ENCODE results near the gene ALCAM.

ALCAM gene

DNA sequence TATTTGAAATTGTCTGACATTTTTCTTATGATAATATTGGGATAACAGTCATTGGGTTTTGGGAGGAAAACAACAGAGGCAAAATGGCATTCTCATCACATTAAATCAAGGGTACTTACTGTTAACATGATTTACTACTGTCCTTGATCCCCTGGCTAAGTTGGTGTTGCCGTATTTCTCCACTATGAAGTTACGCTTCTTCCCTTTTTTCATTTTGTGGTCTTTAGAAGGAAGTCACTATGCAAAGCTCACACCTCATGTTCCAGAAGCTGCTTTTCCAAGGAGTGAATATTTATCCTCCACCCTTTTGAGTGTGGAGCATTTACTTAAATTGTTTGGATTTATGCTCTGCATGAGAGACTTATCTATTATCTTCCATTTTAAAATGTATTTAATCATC is 63.7 kb downstream of the ALCAM start:
- TF ChIP-seq REST (IDR thresholded peaks at IDR 0.05; ENCODE audit: low read depth) (no peak), TEAD4 (IDR thresholded peaks at IDR 0.05) (no peak), YY1 (IDR thresholded peaks at IDR 0.05; ENCODE audit: low read depth) (no peak), ZBTB7A (IDR thresholded peaks at IDR 0.05; ENCODE audit: low read depth) (no peak), CREB1 (IDR thresholded peaks at IDR 0.05; ENCODE audit: low read depth) (no peak), RAD21 (IDR thresholded peaks at IDR 0.05; ENCODE audit: low read depth) (no peak), FOXM1 (IDR thresholded peaks at IDR 0.05; ENCODE audit: borderline replicate concordance, low read depth) (no peak), EGR1 (IDR thresholded peaks at IDR 0.05) (no peak), EP300 (IDR thresholded peaks at IDR 0.05; ENCODE audit: borderline replicate concordance) (no peak), TCF12 (IDR thresholded peaks at IDR 0.05; ENCODE audit: low read depth) (no peak), TAF1 (IDR thresholded peaks at IDR 0.05; ENCODE audit: low read depth) (no peak)
- TF ChIP-seq, protein P1, sequence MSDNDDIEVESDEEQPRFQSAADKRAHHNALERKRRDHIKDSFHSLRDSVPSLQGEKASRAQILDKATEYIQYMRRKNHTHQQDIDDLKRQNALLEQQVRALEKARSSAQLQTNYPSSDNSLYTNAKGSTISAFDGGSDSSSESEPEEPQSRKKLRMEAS (IDR thresholded peaks at IDR 0.05): no peak
- TF ChIP-seq, protein P2, sequence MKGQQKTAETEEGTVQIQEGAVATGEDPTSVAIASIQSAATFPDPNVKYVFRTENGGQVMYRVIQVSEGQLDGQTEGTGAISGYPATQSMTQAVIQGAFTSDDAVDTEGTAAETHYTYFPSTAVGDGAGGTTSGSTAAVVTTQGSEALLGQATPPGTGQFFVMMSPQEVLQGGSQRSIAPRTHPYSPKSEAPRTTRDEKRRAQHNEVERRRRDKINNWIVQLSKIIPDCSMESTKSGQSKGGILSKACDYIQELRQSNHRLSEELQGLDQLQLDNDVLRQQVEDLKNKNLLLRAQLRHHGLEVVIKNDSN (IDR thresholded peaks at IDR 0.05): no peak

DNA sequence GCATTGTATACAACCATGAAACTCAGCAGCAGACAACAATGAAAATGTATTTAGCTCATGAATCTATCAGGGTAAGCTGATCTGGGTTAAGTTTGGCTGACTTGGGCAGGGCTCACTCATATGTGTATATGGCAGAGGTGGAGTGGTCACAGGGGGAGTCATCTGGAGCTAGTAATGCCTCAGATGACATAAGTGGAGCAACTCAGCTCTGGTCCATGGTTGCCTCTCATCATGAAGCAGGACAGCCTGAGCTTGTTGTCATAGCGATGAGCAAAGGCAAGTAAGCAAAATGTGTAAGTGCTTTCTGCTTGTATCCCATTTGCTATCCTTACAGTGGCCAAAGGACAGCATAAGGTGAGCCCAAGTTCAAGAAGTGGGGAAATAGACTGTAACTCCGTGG is 64.5 kb downstream of the ALCAM start:
- TF ChIP-seq CREB1 (IDR thresholded peaks at IDR 0.05; ENCODE audit: low read depth) (no peak), REST (IDR thresholded peaks at IDR 0.05; ENCODE audit: low read depth) (no peak), TAF1 (IDR thresholded peaks at IDR 0.05; ENCODE audit: low read depth) (no peak), CEBPB (IDR thresholded peaks at IDR 0.05) (no peak)
- TF ChIP-seq, protein P2 (IDR thresholded peaks at IDR 0.05): no peak

DNA sequence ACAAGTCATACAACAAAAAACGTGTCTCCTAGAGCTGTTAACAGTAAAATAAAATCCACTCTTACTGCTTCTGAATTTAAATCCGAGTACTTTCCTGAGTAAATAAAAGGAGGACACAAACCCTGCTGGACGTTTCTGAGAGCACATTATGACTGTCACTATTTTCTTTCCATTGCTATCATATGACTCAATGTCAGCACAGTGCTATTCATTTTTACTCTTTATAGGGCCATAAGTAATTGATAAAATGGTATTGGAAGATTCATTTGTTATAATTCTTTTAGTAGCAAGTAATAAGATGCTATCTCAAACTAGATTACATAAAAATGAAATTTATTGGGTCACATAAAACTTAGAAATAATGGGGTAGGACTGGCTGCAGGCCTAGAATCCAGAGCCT is 68.6 kb downstream of the ALCAM start:
- no peak for TF ChIP-seq TCF12 (IDR thresholded peaks at IDR 0.05; ENCODE audit: low read depth)
- no peak for TF ChIP-seq YY1 (IDR thresholded peaks at IDR 0.05; ENCODE audit: low read depth)
- no peak for TF ChIP-seq REST (IDR thresholded peaks at IDR 0.05; ENCODE audit: low read depth)
- TF ChIP-seq EGR1 (IDR thresholded peaks at IDR 0.05): no peak

DNA sequence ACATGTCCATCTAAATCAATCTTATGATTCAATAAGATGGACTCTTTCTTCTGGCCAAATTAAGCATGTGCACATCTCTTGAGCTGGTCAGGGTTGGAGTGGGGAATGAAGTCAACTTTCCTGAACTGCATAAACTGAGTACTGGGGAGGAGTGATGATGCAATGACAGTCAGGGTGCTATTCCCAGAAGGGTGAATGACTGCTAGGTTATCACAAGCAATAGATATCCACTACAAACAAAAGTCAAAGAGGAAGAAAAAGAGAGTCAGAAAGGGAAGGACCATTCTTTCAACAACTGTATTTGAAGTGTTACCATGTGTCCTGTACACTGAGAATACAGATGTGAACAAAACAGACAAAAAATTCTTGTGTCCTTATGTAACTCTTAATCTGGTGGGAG is 70.0 kb downstream of the ALCAM start:
- TF ChIP-seq, protein P2 (IDR thresholded peaks at IDR 0.05): no peak
- TF ChIP-seq TEAD4 (IDR thresholded peaks at IDR 0.05) (no peak), REST (IDR thresholded peaks at IDR 0.05; ENCODE audit: low read depth) (no peak), FOXM1 (IDR thresholded peaks at IDR 0.05; ENCODE audit: borderline replicate concordance, low read depth) (no peak), RAD21 (IDR thresholded peaks at IDR 0.05; ENCODE audit: low read depth) (no peak), YY1 (IDR thresholded peaks at IDR 0.05; ENCODE audit: low read depth) (no peak), CEBPB (IDR thresholded peaks at IDR 0.05) (no peak), ZBTB7A (IDR thresholded peaks at IDR 0.05; ENCODE audit: low read depth) (no peak), EGR1 (IDR thresholded peaks at IDR 0.05) (no peak), TAF1 (IDR thresholded peaks at IDR 0.05; ENCODE audit: low read depth) (no peak), CREB1 (IDR thresholded peaks at IDR 0.05; ENCODE audit: low read depth) (no peak), NFIC (IDR thresholded peaks at IDR 0.05) (no peak), TCF12 (IDR thresholded peaks at IDR 0.05; ENCODE audit: low read depth) (no peak), EP300 (IDR thresholded peaks at IDR 0.05; ENCODE audit: borderline replicate concordance) (no peak)
- TF ChIP-seq, protein P1 (IDR thresholded peaks at IDR 0.05): no peak

Data from Ishikawa (cell line).